Myocyte (in vitro differentiated cells): Measurements from ENCODE around the gene NUP205. TPM values are rescaled to one million over a fixed set of nuclear protein-coding genes. Genes with fewer than 3 reads are reported as not detected.
A peak's percentile ranks its signal among the peaks of the same experiment; 100 is the strongest.

Source experiments
- DNase-seq: peaks from one replicate; pipeline ENCODE4 v3.0.0-alpha.2; 2012; ENCODE audit warnings: low read depth
- total RNA-seq: library from RNA; depleted of rRNA; stranded (reverse); fragments of >200 nt; gene quantifications from 2 replicates; pipeline ENCODE4 v1.2.3, GENCODE V29; 2014

Gene NUP205
- total RNA-seq, 1 donor from 2014 or later: 33.9 TPM

DNA sequence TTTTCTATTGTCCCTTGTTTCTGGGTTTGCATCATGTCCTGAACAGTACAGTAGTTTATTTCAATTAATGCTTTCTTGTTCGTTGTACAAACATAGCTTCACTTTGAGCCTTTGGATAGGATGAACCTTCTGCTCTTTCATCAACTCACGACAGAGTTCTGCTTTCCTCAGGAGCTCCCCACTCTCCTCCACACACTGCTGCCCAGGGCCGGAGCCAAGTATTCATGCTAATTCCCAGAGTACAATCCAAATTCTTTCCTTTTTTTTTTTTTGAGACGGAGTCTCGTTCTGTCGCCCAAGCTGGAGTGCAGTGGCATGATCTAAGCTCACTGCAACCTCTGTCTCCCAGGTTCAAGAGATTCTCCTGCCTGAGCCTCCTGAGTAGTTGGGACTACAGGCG lies 7.5 kb upstream of the NUP205 start:
- DNase-seq: no peak

DNA sequence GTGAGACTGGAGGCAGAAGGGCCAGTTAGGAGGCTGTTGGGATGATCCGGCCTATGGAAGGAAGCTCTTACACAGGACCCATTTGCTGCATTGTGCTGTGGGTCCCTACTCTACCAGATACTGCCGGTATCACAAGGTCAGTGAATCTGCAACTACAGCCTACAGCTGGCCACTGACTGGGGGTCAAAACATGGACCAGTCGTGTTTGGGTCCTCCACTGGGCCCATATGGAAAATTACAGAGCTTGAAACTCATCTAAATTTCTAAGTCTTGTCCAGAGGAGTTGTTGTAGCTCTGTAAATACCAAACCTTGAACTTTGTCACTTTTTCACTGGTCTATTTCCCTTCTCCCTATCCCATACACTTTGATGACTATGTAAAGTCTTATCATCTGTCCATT lies 5.6 kb upstream of the NUP205 start:
- no peak for DNase-seq

DNA sequence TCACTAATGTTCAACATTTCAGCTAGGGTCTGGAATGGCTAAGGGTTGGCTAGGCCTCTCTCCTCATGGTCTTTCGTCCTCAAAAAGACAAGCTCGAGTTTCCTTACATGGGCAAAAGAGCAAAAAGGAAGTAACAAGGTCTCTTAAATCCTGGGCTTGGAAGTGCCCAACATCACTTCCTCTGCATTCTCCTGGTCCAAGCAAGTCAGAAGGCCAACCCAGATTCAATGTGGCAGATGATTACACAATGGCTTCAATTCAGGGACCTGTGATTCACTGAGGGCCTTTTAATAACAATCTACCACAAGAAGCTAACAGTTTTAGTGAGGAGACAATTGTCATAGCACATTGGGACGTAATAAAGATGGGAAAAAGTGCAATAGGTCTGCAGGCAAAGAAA lies 4.4 kb upstream of the NUP205 start:
- no peak for DNase-seq

DNA sequence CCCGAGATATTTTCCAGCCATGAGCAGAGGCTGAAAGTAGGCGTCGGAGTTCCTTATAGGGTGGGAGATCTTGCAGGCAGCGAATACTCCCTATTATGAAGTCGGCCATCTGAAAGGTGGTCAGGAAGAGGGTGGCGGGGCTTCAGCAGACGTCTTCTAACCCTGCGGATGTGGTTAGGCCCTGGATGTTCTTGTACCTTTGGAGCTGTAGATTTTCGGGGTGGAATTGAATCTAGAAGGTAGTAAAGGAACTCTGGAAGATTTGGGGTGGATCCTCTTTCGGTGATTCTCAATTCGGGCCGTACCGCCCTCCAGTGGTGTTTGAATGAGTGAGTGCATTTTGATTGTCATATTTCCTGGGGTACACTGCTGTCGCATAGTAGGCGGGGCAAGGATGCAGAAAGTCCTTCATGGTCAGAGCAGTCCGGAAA lies 635 bp downstream of the NUP205 start:
- peak; percentile 82 for DNase-seq

DNA sequence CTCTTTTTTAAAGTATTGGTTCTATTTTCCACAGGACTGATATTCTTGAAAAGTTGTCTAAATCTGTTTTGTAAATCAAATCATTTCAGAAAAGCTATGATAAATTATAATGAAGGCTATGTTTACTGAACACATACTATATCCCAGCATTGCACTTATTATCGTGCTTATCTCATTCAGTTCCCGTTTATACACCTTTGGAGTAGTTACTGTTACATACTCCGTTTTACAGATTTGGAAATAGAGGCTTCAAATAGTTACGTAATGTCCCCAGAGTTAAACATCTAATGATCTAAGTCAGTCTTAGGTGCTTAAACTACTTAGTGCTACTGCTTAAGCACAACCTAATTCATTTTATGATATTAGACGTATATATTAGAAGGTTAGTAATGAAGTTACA lies 1.2 kb downstream of the NUP205 start:
- DNase-seq: no peak

DNA sequence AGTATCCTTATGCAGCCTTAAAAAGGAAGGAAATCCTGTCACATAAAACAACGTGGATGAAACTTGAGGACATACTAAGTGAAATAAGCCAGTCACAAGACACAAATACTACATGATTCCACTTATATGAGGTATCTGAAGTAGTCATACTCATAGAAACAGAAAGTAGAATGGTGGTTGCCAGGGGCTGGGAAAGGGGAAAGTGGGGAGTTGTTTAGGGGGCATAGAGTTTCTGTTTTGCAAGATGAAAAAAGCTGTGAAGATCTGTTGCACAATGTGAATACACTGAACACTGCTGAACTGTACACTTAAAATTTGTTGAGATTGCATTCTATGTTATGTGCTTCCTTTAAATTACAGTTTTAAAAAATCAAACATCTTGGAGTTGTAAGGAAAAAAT lies 2.9 kb downstream of the NUP205 start:
- DNase-seq: no peak

DNA sequence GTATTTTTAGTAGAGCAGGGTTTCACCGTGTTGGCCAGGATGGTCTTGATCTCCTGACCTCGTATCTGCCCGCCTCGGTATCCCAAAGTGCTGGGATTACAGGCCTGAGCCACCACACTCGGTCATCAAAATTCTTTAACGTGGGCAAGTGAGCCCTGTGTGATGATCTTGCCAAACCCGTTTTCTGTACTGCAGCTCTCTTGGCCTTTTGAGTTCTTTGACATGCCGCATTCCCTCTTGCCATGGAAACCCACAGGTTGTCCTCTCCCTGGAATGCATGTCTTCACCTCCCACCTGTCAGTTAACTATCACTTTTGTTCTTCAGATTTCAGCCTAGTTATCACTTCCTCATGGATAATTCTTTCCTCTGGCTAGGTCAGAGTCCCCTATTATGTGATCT lies 5.0 kb downstream of the NUP205 start:
- DNase-seq: no peak

DNA sequence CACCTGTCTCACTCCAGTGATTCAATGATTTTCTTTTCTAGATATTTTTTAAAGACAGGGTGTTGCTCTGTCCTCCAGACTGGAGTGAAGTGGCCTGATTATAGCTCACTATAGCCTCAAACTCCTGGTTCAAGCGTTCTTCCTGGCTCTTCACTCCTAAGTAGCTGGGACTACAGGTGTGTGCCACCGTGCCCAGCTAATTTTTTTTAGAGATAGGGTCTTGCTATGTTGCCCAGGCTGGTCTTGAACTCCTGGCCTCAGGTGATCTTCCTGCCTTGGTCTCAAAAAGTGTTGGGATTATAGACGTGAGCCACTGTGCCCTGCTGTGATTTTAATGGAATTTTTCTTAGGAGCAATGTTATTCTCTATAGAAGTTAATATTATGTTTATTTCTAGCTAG lies 14.1 kb downstream of the NUP205 start:
- DNase-seq: no peak

DNA sequence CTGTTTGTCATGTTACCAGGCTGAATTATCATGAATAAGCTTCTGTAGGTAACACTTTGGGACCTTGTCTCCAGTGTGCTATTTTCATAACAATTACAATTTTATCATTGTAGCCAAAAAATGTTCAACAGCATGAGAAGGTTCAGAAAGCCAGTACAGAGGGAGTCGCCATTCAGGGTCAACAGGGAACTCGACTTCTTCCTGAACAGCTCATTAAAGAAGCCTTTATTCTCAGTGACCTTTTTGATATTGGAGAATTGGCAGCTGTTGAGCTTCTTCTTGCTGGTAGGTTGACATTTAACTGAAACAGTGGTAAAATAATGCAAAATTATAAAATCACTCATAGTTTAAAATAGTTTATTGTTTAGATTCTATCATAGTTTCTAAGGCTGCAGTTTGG lies 15.8 kb downstream of the NUP205 start:
- peak; percentile 9 for DNase-seq

DNA sequence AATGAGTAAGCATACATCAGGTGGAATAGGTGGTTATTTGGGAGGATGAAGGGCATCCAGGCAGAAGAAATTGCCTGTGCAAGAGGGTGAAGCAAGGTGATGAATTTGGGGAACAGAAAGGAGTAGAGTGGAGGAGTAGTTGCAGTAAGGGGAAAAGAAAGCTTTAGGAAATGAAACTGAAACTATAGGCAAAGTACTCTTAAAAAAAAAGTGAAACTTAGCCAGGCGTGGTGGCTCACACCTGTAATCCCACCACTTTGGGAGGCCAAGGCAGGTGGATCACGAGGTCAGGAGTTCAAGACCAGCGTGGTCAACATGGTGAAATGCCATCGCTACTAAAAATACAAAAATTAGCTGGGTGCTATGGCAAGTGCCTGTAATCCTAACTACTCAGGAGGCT lies 17.6 kb downstream of the NUP205 start:
- DNase-seq: no peak

DNA sequence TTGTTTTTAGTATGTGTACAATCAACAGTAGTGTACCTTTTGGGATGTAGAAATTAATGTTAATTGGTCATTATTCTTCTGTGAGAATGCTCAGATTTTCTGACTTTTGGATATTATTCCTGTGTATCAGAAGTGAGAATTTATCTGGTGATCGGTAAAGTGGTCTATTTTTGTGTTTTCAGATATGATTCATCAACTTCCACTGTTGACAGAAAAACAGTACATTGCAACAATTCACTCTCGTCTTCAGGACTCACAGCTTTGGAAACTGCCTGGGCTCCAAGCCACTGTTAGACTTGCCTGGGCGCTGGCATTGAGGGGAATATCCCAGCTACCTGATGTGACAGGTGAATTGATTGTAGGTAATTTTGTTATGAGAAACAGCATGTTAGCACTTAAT lies 20.9 kb downstream of the NUP205 start:
- DNase-seq: no peak

DNA sequence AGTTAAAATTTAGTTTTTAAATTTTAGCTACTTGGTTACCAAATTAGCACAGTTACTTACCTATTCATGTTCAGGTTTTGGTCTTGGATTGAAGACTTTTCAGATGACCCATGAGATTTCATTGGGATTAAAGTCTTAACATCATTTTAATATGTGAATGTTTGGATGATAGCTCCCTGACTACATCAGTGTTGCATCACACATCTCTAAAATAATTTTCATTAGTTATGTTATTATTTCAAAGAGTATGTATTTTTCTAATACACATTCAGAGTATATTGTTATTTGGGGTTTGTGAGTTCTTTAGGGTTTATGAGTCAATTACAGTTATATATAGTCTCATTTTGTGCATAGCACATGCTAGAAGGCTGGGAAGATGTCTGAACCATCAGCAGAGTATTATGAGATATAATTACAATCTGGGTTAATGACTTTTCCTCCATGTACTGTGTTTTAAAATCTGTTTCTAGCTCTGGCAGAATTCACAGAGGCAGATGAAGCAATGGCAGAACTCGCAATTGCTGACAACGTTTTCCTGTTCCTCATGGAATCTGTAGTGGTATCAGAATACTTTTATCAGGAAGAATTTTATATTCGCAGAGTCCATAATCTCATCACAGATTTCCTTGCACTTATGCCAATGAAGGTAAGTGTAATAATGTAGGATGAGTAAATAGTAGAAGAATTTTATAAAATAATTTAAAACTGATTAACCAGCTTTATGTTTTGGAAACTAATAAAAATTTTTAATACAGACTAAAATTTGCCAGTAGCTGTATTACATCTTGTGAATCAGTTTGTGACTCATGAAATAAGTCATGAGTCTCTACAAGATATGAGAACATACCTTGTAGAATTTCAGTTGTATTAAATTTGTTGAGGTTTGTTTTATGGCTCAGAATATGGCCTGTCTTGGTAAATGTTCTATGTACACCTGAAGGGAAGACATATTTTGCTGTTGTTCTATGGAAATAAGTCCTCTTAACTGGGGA lies 26.9 kb downstream of the NUP205 start:
- no peak for DNase-seq

DNA sequence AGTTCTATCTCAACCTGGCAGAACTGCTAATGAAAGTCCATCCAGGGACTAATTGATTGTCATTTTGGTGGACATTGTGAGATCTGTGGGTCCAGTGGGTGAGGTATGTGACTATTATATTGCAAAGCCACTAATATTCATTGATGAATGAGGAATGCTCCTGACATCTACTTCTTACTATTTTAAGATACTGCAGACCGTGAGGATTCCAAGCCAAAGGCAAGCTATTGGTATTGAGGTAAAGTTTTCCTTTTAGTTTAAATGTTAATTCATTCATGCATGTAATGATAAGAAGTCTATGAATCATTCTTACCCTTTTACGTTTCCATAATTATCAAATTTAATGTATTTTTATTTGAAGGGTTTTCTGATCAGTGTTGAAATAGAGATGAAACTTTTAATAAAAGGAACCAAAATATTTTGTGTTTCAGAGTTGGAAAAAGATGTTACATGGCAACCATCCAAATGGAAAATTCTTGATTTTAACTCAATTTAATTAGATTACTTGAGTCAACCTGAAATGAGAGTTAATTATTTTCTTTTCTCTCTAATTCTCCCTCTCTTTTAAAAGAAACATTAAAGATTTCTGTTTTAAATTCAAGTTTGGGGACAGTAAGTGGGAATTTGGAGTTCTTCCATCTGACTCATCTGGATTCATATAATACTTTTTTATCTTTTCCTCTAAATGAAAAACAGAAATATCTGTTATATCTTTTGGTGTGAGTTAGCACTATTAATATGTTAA lies 39.6 kb downstream of the NUP205 start:
- DNase-seq: peak; percentile 20

DNA sequence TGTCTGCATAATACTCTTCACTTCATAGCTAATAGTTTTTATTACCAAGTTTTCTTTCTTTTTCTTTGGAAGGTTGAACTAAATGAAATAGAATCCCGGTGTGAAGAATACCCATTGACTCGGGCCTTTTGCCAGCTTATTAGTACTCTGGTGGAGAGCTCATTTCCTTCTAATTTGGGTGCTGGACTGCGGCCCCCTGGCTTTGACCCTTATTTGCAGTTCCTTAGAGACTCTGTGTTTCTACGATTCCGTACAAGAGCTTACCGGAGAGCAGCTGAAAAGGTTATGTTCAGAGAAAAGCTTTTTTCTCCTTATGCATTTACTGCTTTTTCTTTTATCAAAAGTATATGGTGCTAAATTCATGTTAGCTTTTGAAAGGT lies 40.2 kb downstream of the NUP205 start:
- DNase-seq: peak; percentile 4

DNA sequence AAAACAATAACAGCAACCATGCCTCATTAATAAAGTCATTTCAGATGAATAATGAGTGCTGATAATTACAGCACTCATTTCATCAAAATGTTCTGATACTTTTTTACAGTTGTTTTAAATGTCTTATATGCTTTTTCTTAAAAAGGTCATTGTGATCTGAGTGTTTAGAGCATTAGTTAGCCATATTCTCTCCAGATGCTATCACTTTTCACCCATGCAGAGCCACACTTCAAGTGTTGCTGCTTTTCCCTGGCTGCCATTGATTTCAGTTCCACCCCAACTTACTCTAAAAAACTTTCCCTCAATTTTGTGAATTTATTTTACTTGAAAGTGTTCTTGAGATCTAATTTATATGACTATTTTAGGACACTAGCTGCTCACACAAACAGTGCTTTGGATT lies 41.8 kb downstream of the NUP205 start:
- no peak for DNase-seq

DNA sequence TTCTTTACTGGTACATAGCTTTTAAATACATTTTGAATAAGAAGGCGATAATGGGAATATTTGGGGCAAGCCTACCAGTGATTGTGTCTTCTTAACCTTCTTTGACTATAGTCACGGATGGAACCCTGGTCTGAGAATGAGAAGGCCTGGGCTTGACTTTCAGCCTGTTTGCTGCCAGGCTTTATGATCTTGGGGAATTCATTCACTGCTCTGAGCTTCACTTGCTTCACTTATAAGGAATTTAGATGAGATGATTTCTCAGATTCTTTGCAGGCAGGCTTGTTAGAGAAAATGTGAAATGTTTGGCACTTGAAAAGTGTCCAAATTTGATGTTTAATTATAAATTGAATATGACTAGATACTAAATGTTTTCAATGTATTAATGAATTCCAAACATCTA lies 42.5 kb downstream of the NUP205 start:
- DNase-seq: no peak

DNA sequence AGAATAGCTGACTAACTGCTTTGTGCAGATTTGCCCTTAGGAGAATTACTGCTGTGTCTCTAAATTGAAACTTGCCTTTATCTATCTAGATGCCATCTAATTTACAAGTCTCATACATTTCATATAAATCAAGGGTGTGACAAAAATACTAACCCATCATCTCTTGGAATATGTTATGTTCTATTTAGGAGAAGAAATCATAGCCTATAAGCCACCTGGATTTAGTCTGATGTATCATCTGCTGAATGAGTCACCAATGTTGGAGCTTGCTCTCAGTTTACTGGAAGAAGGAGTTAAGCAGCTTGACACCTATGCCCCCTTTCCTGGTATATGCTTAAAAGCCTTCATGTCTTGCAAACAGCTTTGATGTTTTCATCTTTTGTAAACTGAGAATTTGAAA lies 43.5 kb downstream of the NUP205 start:
- no peak for DNase-seq

DNA sequence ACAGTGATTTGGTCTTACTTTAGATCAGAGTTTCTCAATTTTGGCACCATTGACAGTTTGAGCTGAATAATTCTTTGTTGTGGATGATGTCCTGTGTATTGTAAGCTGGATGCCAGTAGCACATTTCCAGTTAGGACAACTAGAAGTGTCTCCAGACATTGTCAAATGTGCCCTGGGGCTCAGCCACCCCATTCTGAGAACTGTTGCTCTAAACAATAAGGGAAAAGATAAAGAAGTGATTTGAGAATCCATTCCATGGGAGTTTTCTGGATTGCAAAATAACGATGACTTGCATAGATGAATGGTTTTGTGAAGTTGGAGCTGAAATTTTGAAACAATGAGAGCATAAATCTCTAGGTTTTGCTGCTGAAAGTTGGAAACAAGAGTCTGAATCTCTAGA lies 44.6 kb downstream of the NUP205 start:
- no peak for DNase-seq

DNA sequence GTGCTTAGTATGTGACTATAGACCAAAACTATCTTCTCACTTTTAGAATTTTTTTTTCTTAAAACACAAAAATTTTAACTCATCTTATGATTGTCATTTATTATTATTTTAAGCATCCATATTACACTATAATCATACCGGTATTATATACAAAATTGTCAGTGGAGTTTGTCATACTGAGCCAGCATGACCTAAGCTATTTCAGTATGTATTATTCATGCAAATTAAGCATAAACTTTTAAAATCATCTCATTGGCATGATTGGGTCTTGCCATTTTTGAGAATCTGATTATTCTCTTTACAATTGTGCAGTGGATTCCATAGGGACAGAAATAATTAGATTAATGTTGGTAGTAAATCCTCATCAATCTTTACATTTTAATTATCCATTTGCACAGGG lies 58.4 kb downstream of the NUP205 start:
- no peak for DNase-seq

DNA sequence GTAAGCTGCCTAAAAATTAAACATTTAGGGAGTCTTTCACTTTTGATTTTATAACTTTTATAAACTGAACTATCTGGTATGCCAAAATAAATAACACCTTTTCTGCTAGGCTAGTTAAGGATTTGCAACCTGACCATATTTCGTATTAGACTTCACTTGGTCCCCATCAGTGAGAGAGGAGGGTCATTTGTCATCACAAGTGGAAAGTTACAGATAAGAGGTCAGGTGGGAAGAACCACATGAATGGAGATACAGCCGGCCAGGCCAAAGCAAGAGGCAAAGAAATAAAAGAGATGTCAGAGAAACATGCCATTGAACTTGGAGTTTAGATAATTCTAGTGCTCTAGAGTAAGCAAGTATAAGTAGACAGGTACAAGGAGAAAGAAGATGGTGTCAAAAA lies 60.1 kb downstream of the NUP205 start:
- no peak for DNase-seq

DNA sequence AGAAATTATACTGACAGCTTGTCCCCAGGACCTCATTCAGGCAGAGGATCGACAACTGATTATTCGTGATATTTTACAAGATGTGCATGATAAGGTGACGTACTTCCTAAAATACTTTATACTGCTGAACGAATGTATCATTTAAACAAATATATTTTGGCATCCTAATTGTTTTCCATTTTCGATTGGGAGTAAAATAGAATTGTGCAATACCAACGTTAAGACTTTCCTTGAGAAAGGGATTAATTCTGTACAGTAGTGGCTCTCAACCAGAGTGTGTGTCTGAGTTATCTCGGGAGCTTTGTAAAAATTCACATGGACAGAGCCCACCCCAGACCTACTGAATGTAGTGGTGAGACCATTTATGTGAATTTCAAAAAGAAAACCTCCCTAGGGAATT lies 60.8 kb downstream of the NUP205 start:
- no peak for DNase-seq

DNA sequence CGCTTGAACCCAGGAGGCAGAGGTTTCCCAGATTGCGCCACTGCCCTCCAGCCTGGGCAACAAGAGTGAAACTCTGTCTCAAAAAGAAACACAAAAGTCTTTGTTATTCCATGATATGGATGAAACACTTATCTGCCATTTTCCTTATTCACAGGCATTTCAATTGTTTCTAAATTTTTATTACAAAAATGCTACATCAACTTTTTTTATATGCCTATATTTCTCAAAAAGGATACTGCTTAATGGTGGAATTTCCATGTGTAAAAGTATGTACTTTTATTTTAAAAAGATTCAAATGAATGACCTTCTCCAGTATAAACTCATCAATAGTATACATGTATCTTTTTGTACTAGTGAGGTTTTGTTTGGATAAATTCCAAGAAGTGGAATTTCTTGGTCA lies 62.7 kb downstream of the NUP205 start:
- DNase-seq: no peak
